Mammary epithelial cell (primary cell): ENCODE data around the gene IPO5.

Experiments
- CTCF ChIP-seq, 2 donors: IDR thresholded peaks in 1 of 2; conservative IDR thresholded peaks in 1 of 2; 2 replicates each; pipeline ENCODE4 v1.5.1; 2011 to 2012; ENCODE audit warnings: inconsistent platforms in 2 of 2, low read length in 2 of 2, mild to moderate bottlenecking in 2 of 2, control low read depth in 1 of 2, low read depth in 1 of 2; ENCODE audit not compliant: insufficient read depth in 1 of 2; ENCODE audit errors: extremely low read depth in 1 of 2
- EZH2 ChIP-seq: IDR thresholded peaks from 2 replicates; pipeline ENCODE4 v1.6.1; 2012; ENCODE audit warnings: low read length, inconsistent platforms, borderline replicate concordance

- TF ChIP-seq CTCF (conservative IDR thresholded peaks at IDR 0.05 in 1 of 2, IDR thresholded peaks at IDR 0.05 in 1 of 2; ENCODE audit: extremely low read depth in 1 of 2, insufficient read depth in 1 of 2, low read depth in 1 of 2, low read length in 2 of 2) (no peak), EZH2 (no peak)
Observed at GRCh38 chr13:98007001-98007400, 53.5 kb downstream of the IPO5 start.
